ENCODE data around the gene ACTN1.

GRCh38 chr14:68942296-68943035 is 36.6 kb downstream of the ACTN1 start:
- TF ChIP-seq CTCF (IDR thresholded peaks at IDR 0.05), result no peak
- TF ChIP-seq POLR2A (IDR thresholded peaks at IDR 0.05), result no peak

Data from esophagus squamous epithelium (tissue), 4 donors.